AG04449 (cell line): ENCODE results near the gene KIF17.

Source experiments
- CTCF ChIA-PET: fragments of 350-600 bp; formaldehyde crosslinking; extraction: SDS; loops from one replicate; lab custom pipeline; 2021; ENCODE audit warnings: antibody characterized with exemption; lab: Yijun Ruan, JAX
- POLR2A ChIA-PET: fragments of 400-600, 350-600 bp; formaldehyde crosslinking; extraction: SDS; loops from one replicate; lab custom pipeline; 2020; ENCODE audit warnings: antibody characterized with exemption, inconsistent platforms; lab: Yijun Ruan, JAX
- DNase-seq: peaks from one replicate; pipeline ENCODE4 v3.0.0-alpha.2; 2010; ENCODE audit warnings: low read depth, low spot score
- H3K4me3 ChIP-seq: 2 replicates; pipeline ENCODE4 v1.5.1; 2011; ENCODE audit warnings: low read depth, mild to moderate bottlenecking, control low read depth, low read length
- CTCF ChIP-seq: IDR thresholded peaks from one replicate; pipeline ENCODE4 v1.5.1; 2011; ENCODE audit warnings: mild to moderate bottlenecking, moderate library complexity, low read length, control low read depth, inconsistent platforms; ENCODE audit not compliant: insufficient read depth; ENCODE audit errors: missing control alignments

The KIF17 gene

GRCh38 chr1:20660847-20661206 is 57.0 kb downstream of the KIF17 start:
- ChIA-PET CTCF (interaction anchor here (0.9 to 10.1 kb wide), 13 partner anchors 10 to 138 kb away, joined by 3 to 60 read pairs (median 5); partner anchors contain the start of gene PINK1), POLR2A (interaction anchor here (1.0 to 2.0 kb wide), 2 partner anchors 11 kb away, joined by 3 to 9 read pairs; no protein-coding TSS in a partner anchor)
- peak overlapping the region; percentile 96 for H3K4me3 ChIP-seq
- no peak for TF ChIP-seq CTCF
- no peak for DNase-seq

- TF ChIP-seq CTCF = no peak
- POLR2A ChIA-PET = interaction anchor here (0.6 to 2.0 kb wide), 2 partner anchors 10 to 485 kb away, joined by 3 to 9 read pairs; no protein-coding TSS in a partner anchor
- H3K4me3 ChIP-seq = peak overlapping the region; percentile 96
- no peak for DNase-seq
- CTCF ChIA-PET = interaction anchor here (0.9 to 10.1 kb wide), 13 partner anchors 10 to 138 kb away, joined by 3 to 60 read pairs (median 5); partner anchors contain the start of gene PINK1
Measured at GRCh38 chr1:20660363-20660762, 57.4 kb downstream of the KIF17 start.

- POLR2A ChIA-PET = no interaction called here
- no peak overlapping the region for H3K4me3 ChIP-seq
- no peak for TF ChIP-seq CTCF
- CTCF ChIA-PET = interaction anchor here (0.9 to 10.1 kb wide), 5 partner anchors 16 to 83 kb away, joined by 3 to 60 read pairs (median 5); partner anchors contain the start of gene PINK1
- DNase-seq = no peak
Measured at GRCh38 chr1:20658166-20658915, 59.5 kb downstream of the KIF17 start.

GRCh38 chr1:20657024-20657423 is 60.8 kb downstream of the KIF17 start:
- no peak for TF ChIP-seq CTCF
- H3K4me3 ChIP-seq = no peak overlapping the region
- DNase-seq = no peak
- ChIA-PET POLR2A (no interaction called here), CTCF (interaction anchor here (1.2 to 10.1 kb wide), 3 partner anchors 23 to 82 kb away, joined by 3 to 60 read pairs (median 3); partner anchors contain the start of gene PINK1)

GRCh38 chr1:20654104-20654690 is 63.6 kb downstream of the KIF17 start:
- DNase-seq = no peak
- CTCF ChIA-PET = interaction anchor here (0.8 to 10.1 kb wide), 5 partner anchors 13 to 131 kb away, joined by 3 to 60 read pairs (median 3); partner anchors contain the start of gene PINK1

More at GRCh38 chr1:20654104-20654690, 63.6 kb downstream of the KIF17 start:
- POLR2A ChIA-PET = no interaction called here
- H3K4me3 ChIP-seq = no peak overlapping the region
- no peak for TF ChIP-seq CTCF
